Dermis microvascular lymphatic vessel endothelial cell (primary cell): ENCODE data around the gene HLCS. TPM values are rescaled to one million over a fixed set of nuclear protein-coding genes. Genes with fewer than 3 reads are reported as not detected.
A peak's percentile ranks its signal among the peaks of the same experiment; 100 is the strongest.

ENCODE experiments used
- DNase-seq, 2 donors: peaks; one replicate each; pipeline versions ENCODE4 v3.0.0 to v3.0.0-alpha.2; 2010; ENCODE audit warnings: low read depth in 2 of 2
- total RNA-seq: library from RNA; depleted of rRNA; stranded (reverse); fragments of >200 nt; gene quantifications from 2 replicates; pipeline ENCODE4 v1.2.1, GENCODE V29; 2014

Gene HLCS
- total RNA-seq, 1 donor from 2014 or later: 16.4 TPM

DNA sequence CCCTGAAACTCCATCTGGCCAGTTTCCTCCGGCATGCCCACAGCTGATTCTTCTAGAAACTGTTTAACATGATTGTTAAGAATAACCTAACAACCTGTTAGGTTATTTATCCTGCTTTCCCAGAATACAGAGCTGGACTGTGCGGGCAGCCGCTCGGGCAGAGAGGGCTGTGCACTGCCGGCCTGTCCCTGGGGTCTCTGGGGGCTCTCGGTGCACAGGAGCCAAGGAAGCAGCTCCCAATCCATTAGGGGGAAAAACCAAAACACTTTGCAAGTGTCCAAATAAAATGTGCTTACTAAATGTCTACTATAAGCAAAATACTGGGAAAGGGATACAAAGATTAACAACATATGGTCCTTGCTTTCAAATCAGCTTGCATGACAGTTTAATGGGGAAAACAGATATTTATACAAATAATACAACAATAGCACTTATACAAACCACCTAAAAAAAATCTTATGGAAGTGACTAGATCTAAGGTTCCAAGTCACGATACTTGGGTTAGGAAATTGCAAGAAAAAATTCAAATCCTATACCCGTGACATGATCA, 50.7 kb downstream of the HLCS start:
- DNase-seq: no peak

DNA sequence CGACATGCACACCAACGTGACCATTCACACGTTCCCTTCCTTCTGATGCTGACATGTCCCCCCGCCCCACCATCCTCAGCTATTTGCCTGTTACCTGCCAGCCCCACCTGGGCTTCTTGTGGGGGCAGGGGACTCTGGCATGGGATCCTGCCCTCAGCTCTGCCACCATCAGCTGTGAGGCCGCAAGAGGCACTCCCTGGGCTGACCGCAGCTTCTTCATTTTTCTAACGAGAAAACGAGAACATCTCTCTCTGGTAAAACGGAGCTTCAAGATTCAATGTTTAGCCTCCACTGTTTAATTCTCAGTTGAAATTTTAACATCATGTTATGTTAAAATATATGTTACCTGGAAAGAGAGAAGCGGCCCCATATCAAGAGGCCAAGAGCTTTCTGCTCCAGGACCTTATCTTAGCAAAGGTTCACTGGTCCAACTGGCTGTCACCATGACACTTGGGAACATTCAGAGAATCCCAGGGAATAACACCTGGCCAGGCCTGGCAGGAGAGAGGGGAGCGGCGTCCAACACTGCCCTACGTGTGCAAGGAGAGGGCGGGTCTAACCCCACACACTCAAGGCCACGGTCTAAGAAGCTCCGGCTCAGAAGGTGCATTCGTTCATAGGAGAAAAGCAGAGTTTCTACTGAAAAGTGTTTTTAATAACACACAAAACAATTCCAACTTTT, 51.3 kb downstream of the HLCS start:
- no peak for DNase-seq

DNA sequence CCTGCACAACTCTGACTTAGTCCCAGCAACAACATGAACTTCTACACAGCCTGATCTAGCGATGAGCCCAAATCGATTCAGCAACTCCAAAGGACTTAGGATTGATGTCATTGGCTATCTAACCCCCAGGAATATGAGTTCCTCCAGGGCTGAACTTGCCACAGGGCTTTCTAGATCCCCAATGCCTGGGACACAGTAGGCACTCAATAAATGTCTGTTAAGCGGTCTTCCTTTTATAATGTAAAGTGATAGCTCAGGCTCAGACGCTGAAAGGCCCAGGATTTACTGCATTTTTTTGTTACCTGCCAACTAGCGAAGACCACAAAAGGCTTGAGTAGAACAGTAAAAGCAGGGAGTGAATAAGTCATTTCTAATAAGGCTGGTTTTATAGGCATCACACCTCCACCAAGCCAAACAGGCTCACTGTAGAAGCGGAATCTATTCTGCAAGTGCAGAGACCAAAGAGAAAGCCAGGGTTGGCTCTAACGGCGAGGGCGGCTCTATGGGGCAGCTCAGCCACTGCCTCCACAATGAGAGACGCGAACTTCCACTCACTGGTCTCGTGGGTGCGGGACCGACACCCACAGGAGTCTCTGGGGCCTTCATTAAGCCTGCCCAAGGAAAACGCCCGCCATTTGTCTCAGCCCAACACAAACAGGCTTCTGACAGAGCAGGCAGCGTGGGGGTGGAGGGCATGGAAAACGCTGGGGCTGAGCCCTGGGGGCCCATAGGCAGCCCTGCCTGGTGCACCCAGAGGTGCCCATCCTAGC, 52.0 kb downstream of the HLCS start:
- no peak for DNase-seq

GRCh38 chr21:36913247-36914169, 53.0 kb downstream of the HLCS start:
- DNase-seq: no peak

GRCh38 chr21:36910581-36911307, 55.7 kb downstream of the HLCS start:
- DNase-seq: no peak

- peak in 1 of 2 donors; percentile 88 for DNase-seq
These were observed 56.4 kb downstream of the HLCS start for GRCh38 chr21:36909901-36910561.

DNA sequence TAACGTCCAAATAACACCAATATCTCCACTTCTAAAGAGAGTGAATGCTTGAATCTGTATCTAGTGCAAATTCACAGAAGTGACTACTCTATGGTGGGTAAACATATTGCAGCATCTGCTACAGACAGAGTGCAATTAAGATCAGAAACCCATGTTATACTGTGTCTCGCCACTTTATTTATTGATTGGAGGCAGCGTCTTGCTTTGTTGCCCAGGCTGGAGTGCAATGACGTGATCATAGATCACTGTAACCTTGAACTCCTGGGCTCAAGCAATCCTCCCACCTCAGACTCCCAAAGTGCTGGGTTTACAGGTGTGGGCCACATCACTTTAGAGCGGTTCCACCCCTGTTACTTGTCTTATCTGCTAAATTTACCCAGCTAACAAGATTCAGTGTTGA, 57.0 kb downstream of the HLCS start:
- no peak for DNase-seq

- DNase-seq: no peak
These were observed 58.1 kb downstream of the HLCS start for GRCh38 chr21:36908260-36908908.

GRCh38 chr21:36904093-36904666, 62.3 kb downstream of the HLCS start:
- no peak for DNase-seq

- no peak for DNase-seq
These were observed 63.7 kb downstream of the HLCS start for GRCh38 chr21:36902793-36903192.

DNA sequence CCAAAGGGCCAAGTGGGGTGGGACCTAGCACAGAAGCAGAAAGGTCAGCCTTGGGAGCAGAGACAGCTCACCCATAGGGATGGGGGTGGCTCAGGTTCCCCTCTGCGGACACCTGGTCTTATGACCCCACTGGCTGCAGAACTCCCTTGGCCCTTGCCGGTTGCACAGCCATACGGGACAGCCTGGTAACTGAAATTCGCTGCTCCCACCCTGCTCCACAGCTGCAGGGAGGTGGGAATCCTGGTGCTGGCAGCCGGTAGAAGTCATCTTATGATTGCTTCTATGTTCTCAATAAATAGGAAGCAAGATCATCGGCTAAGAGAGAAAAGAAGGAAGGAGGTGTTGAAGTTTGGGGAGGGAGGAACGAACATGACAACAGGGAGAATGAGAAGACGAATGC, 64.1 kb downstream of the HLCS start:
- DNase-seq: no peak

DNA sequence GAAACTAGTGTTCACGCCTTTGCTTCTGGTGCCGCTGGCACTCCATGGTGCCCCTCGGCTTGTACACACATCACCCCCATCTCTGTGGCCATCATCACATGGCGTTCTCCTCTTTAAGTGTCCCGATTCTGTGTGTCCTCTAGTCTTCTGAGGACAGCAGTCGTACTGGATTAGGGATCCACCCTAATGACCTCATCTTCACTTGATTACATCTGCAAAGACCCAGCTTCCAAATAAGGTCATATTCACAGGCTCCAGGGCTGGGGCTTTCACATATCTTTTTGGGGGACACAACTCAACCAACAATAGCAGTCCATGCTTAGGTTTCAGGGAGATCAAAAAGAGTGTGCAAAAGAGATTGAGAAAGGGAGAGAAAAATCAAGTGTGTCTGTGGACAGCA, 64.9 kb downstream of the HLCS start:
- no peak for DNase-seq

- no peak for DNase-seq
These were observed 72.9 kb downstream of the HLCS start for GRCh38 chr21:36893581-36893980.

DNA sequence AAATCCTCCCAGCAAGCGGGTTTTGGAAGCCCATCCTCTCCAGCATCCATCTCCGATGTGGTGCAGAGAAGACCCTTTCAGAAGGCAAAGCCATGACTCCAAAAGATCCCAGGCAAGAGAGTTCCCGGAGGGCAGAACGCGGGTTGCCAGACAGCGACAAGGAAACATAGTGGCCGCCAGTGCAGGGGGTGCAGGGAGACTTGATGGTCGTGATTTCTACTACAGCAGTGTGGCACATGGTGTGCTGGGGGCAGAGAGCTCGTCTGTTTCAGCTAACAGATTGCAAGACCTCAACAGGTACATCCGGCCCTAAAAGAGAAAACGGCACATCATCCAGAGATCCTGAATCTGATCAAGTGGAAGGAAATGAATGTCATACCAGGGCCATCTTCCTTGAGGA, 74.3 kb downstream of the HLCS start:
- no peak for DNase-seq

GRCh38 chr21:36891692-36892091, 74.8 kb downstream of the HLCS start:
- no peak for DNase-seq

- no peak for DNase-seq
These were observed 75.3 kb downstream of the HLCS start for GRCh38 chr21:36891121-36891520.

DNA sequence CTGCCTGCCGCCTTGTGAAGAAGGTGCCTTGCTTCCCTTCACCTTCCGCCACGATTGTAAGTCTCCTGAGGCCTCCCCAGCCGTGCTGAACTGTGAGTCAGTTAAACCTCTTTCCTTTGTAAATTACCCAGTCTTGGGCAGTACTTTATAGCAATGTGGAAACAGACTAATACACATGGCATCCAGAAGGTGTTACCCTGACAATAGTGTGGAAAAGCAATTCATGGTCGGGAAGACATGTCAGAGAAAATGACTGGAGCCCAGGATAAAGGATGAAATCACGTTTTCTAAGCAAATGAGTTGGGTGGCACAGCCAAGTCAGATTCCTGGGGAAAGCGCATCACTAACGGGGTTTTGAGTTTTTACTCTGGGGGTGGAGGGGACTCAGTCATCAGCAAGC, 76.4 kb downstream of the HLCS start:
- no peak for DNase-seq

- DNase-seq: peak; percentile 2 to 4
These were observed 77.1 kb downstream of the HLCS start for GRCh38 chr21:36889401-36889800.

GRCh38 chr21:36888466-36888865, 78.0 kb downstream of the HLCS start:
- no peak for DNase-seq

DNA sequence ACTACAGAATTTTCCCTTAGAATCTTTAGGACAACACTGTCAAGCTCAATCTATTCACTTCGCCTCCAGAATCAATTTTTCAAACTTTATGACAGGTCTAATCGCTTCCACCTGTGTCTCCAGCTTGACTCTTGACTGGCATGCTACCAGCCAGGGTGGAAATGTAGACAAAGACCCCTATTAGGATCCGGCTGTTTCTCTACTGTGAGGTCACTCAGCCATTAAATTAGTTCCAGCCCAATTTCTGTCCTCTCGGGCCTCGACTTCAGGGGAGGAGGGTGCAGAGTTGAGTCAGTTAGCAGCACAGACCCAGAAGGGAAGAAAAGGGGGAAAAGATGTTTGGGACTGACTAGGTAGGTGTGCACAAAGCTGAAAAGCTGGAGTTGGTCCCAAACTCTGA, 78.5 kb downstream of the HLCS start:
- DNase-seq: no peak
